HepG2 (cell line): ENCODE measurements around the gene MMP25.
A peak's percentile ranks its signal among the peaks of the same experiment; 100 is the strongest.

Source experiments
- ATF7 ChIP-seq, 2 experiments: fragments of 450-650 bp in 1 of 2; sonication (generic) in 1 of 2; formaldehyde crosslinking in 1 of 2; IDR thresholded peaks; 2 replicates each; pipeline versions ENCODE4 v1.4.0 to v1.6.1; 2016 to 2020; ENCODE audit warnings: antibody characterized with exemption in 1 of 2, mild to moderate bottlenecking in 1 of 2, missing genetic modification reagents in 1 of 2
- CTCF ChIP-seq: sonication (generic); formaldehyde crosslinking; IDR thresholded peaks from 2 replicates; pipeline ENCODE4 v1.5.0; 2020; ENCODE audit warnings: mild to moderate bottlenecking, missing genetic modification reagents, moderate library complexity
- GLMP ChIP-seq: sonication (generic); formaldehyde crosslinking; IDR thresholded peaks from 2 replicates; pipeline ENCODE4 v1.9.0; 2021; ENCODE audit warnings: missing genetic modification reagents, mild to moderate bottlenecking, borderline replicate concordance
- KDM5B ChIP-seq: sonication (generic); formaldehyde crosslinking; IDR thresholded peaks from 2 replicates; pipeline ENCODE4 v1.4.0; 2020; ENCODE audit warnings: missing genetic modification reagents, mild to moderate bottlenecking, borderline replicate concordance
- PLRG1 ChIP-seq: fragments of 450-650 bp; conservative IDR thresholded peaks from 2 replicates; pipeline ENCODE4 v1.6.1; 2016
- POLR2AphosphoS5 ChIP-seq: IDR thresholded peaks from 2 replicates; pipeline ENCODE4 v1.6.1; 2012; ENCODE audit warnings: low read depth, low read length
- ZBTB21 ChIP-seq: sonication (generic); formaldehyde crosslinking; IDR thresholded peaks from 2 replicates; pipeline ENCODE4 v1.4.0; 2020; ENCODE audit warnings: missing genetic modification reagents
- ZNF121 ChIP-seq: sonication (generic); formaldehyde crosslinking; IDR thresholded peaks from 2 replicates; pipeline ENCODE4 v1.5.0; 2020; ENCODE audit warnings: mild to moderate bottlenecking, missing genetic modification reagents
- ZNF224 ChIP-seq: sonication (generic); formaldehyde crosslinking; IDR thresholded peaks from 2 replicates; pipeline ENCODE4 v1.5.0; 2020; ENCODE audit warnings: mild to moderate bottlenecking, missing genetic modification reagents
- ZNF274 ChIP-seq: sonication (generic); formaldehyde crosslinking; IDR thresholded peaks from 2 replicates; pipeline ENCODE4 v1.5.1; 2020; ENCODE audit warnings: mild to moderate bottlenecking, missing genetic modification reagents
- ZNF777 ChIP-seq: sonication (generic); formaldehyde crosslinking; IDR thresholded peaks from 2 replicates; pipeline ENCODE4 v1.4.0; 2020; ENCODE audit warnings: missing genetic modification reagents
- TF ChIP-seq, protein P1 (sequence below): IDR thresholded peaks from 2 replicates; pipeline ENCODE4 v1.6.1; 2012; ENCODE audit warnings: low read depth, low read length, improper control_type of control experiment
- TF ChIP-seq, protein P2 (sequence below): sonication (generic); formaldehyde crosslinking; conservative IDR thresholded peaks from 2 replicates; pipeline ENCODE4 v1.8.0; 2022; ENCODE audit warnings: low read depth, missing genetic modification reagents

- TF ChIP-seq CTCF (CRISPR knock-in tag) (no peak), GLMP (CRISPR knock-in tag) (no peak), ZNF274 (no peak), KDM5B (CRISPR knock-in tag) (no peak), ZNF121 (CRISPR knock-in tag) (no peak), ZBTB21 (CRISPR knock-in tag) (no peak), ATF7 (IDR thresholded peaks at IDR 0.05) (no peak), ATF7 (CRISPR knock-in tag; IDR thresholded peaks at IDR 0.05) (no peak), ZNF224 (CRISPR knock-in tag) (no peak), ZNF777 (CRISPR knock-in tag) (0 out of 2 replicates have a peak, but pooled peaks have one; percentile 1), POLR2AphosphoS5 (no peak), PLRG1 (no peak)
- TF ChIP-seq, protein P1, sequence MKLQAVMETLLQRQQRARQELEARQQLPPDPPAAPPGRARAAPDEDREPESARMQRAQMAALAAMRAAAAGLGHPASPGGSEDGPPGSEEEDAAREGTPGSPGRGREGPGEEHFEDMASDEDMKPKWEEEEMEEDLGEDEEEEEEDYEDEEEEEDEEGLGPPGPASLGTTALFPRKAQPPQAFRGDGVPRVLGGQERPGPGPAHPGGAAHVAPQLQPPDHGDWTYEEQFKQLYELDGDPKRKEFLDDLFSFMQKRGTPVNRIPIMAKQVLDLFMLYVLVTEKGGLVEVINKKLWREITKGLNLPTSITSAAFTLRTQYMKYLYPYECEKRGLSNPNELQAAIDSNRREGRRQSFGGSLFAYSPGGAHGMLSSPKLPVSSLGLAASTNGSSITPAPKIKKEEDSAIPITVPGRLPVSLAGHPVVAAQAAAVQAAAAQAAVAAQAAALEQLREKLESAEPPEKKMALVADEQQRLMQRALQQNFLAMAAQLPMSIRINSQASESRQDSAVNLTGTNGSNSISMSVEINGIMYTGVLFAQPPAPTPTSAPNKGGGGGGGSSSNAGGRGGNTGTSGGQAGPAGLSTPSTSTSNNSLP, result no peak
- TF ChIP-seq, protein P2, sequence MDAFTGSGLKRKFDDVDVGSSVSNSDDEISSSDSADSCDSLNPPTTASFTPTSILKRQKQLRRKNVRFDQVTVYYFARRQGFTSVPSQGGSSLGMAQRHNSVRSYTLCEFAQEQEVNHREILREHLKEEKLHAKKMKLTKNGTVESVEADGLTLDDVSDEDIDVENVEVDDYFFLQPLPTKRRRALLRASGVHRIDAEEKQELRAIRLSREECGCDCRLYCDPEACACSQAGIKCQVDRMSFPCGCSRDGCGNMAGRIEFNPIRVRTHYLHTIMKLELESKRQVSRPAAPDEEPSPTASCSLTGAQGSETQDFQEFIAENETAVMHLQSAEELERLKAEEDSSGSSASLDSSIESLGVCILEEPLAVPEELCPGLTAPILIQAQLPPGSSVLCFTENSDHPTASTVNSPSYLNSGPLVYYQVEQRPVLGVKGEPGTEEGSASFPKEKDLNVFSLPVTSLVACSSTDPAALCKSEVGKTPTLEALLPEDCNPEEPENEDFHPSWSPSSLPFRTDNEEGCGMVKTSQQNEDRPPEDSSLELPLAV, result no peak
Observed at GRCh38 chr16:3004319-3004718, 42.0 kb upstream of the MMP25 start.
